MM.1S (cell line): Measurements from ENCODE around the gene RASSF3.
"Not testable (repeated sequence)": the region's sequence is repeated elsewhere in the genome, so short reads cannot be mapped to it uniquely, and the experiment has no call there.

Experiments
- EZH2 ChIP-seq: fragments of 300-600 bp; sonication (generic); optimal IDR thresholded peaks from 2 replicates; pipeline ENCODE3; 2017; ENCODE audit warnings: low read depth, mild to moderate bottlenecking, antibody characterized with exemption, low read length, mixed read lengths
- EZH2phosphoT487 ChIP-seq: fragments of 300-600 bp; sonication (generic); IDR thresholded peaks from 2 replicates; pipeline ENCODE4 v1.6.1; 2018; ENCODE audit warnings: antibody characterized with exemption, low read length
- TF ChIP-seq, protein P1 (sequence below): fragments of 300-600 bp; sonication (generic); IDR thresholded peaks from 2 replicates; pipeline ENCODE4 v1.5.1; 2016; ENCODE audit warnings: antibody characterized with exemption, low read length, mixed read lengths

DNA sequence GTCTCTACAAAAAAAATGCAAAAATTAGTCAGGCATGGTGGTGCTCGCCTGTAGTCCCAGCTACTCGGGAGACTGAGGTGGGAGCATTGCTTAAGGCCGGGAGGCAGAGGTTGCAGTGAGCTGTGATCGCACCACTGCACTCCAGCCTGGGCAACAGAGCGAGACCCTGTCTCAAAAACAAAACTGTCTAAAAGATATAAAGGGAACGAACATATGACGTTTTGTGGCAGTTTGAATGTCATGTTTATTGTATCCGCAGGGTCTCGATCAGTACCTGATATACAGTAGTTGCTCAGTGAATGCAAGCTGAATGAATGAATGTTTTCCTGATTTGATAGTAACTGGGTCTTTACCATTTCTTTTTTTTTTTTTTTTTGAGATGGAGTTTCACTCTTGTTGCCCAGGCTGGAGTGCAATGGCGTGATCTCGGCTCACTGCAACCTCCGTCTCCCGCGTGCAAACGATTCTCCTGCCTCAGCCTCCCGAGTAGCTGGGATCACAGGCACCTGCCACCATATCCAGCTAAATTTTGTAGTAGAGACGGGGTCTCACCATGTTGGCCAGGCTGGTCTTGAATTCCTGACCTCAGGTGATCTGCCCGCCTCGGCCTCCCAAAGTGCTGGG is 3.6 kb downstream of the RASSF3 start:
- TF ChIP-seq, protein P1, sequence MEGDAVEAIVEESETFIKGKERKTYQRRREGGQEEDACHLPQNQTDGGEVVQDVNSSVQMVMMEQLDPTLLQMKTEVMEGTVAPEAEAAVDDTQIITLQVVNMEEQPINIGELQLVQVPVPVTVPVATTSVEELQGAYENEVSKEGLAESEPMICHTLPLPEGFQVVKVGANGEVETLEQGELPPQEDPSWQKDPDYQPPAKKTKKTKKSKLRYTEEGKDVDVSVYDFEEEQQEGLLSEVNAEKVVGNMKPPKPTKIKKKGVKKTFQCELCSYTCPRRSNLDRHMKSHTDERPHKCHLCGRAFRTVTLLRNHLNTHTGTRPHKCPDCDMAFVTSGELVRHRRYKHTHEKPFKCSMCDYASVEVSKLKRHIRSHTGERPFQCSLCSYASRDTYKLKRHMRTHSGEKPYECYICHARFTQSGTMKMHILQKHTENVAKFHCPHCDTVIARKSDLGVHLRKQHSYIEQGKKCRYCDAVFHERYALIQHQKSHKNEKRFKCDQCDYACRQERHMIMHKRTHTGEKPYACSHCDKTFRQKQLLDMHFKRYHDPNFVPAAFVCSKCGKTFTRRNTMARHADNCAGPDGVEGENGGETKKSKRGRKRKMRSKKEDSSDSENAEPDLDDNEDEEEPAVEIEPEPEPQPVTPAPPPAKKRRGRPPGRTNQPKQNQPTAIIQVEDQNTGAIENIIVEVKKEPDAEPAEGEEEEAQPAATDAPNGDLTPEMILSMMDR, result not testable (repeated sequence)
- not testable (repeated sequence) for TF ChIP-seq EZH2, EZH2phosphoT487
